Psoas muscle (tissue), 8 donors: ENCODE results near the gene RBBP4. TPM values are rescaled to one million over a fixed set of nuclear protein-coding genes. Genes with fewer than 3 reads are reported as not detected.
"Not testable (repeated sequence)": the region's sequence is repeated elsewhere in the genome, so short reads cannot be mapped to it uniquely, and the experiment has no call there.

Source experiments
- ATAC-seq, 4 donors: fragments of 200-7000 bp; cut with Tn5 transposase; one replicate each; pipeline ENCODE4 v1.9.1; 2020; ENCODE audit warnings: moderate library complexity in 3 of 4, mild to moderate bottlenecking in 2 of 4
- DNase-seq, 2 donors: peaks; one replicate each; pipeline ENCODE4 v3.0.0-alpha.2; 2020
- H3K27ac ChIP-seq: fragments of 200-600 bp; one replicate; pipeline ENCODE4 v1.8.0; 2022
- H3K27me3 ChIP-seq, 3 donors: fragments of 200-600 bp in 1 of 3; one replicate each; pipeline versions ENCODE4 v1.6.1 to v1.8.0; 2013 to 2022; ENCODE audit warnings: low read length in 2 of 3, mild to moderate bottlenecking in 2 of 3, moderate library complexity in 1 of 3; ENCODE audit not compliant: insufficient read depth in 3 of 3
- H3K36me3 ChIP-seq, 2 donors: fragments of 200-600 bp in 1 of 2; one replicate each; pipeline versions ENCODE4 v1.6.1 to v1.8.0; 2013 to 2022; ENCODE audit warnings: low read depth in 1 of 2, mild to moderate bottlenecking in 1 of 2, moderate library complexity in 1 of 2; ENCODE audit not compliant: insufficient read depth in 1 of 2
- H3K4me1 ChIP-seq: fragments of 200-600 bp; one replicate; pipeline ENCODE4 v1.8.0; 2022
- H3K4me3 ChIP-seq: fragments of 200-600 bp; one replicate; pipeline ENCODE4 v1.8.0; 2022; ENCODE audit warnings: mild to moderate bottlenecking
- H3K9me3 ChIP-seq: fragments of 200-600 bp; one replicate; pipeline ENCODE4 v1.8.0; 2022
- CTCF ChIP-seq: fragments of 200-600 bp; IDR thresholded peaks from one replicate; pipeline ENCODE4 v1.8.0; 2022; ENCODE audit warnings: antibody characterized with exemption
- WGBS, 3 donors: extraction: QIAGEN DNeasy Blood & Tissue Kit; methylation state at CpG; one replicate each; pipeline versions ENCODE4 v1.1.6 to v1.1.7; 2013; 5-methylcytosine and 5-hydroxymethylcytosine counted together
- intact Hi-C, 2 donors: fragments of 100-400 bp; cut with DNase I; formaldehyde crosslinking; loops; one replicate each; pipeline versions ENCODE4 v1.11.0 to v1.14.2; 2022
- polyA plus RNA-seq, 3 donors: library from polyadenylated mRNA; stranded (reverse); fragments of 200-250 nt; gene quantifications; one replicate each; pipeline ENCODE4 v1.2.3, GENCODE V29; 2013
- total RNA-seq, 4 donors: library from RNA; stranded (reverse); fragmentation: NEBNext Ultra II Directional in 2 of 4; extraction: Animal tissue kit (Norgen Biotek cat#: 25700) in 2 of 4; gene quantifications; one replicate each; pipeline versions ENCODE4 v1.2.1 to v1.2.4, GENCODE V29; 2021 to 2023
- donor health status: healthy with polysubstance abuse.
- donor health status: DM: no; HTN: no; CAD: no; lungs with moderate emphysema.
- donor health status: Bipolar disorder and iron deficiency.
- donor health status: healthy.
- donor health status: DM: yes; HTN: yes; CAD: no.
- donor health status: DM: no; HTN: no; CAD: no.
- donor health status: DM: no; HTN: no; CAD: no.
- donor health status: DM: yes; HTN: yes; CAD: no.

The RBBP4 gene
- total and polyA plus RNA-seq, 7 donors, result 29.5 to 87.8 (median 66.3) TPM

- H3K4me1 ChIP-seq, result peaks cover 21% of the 10 kb centered on the region
- ATAC-seq (no peak), DNase-seq (no peak)
- no peak for TF ChIP-seq CTCF
- intact Hi-C loops, result no loop called here
- peak overlapping the region; percentile 30 for H3K27ac ChIP-seq
- peaks cover 9 to 85% of the 10 kb centered on the region in 2 donors for H3K36me3 ChIP-seq
- H3K4me3 ChIP-seq, result no peak overlapping the region
- H3K9me3 ChIP-seq, result no peaks in the 10 kb centered on the region
- H3K27me3 ChIP-seq, result no peaks in the 10 kb centered on the region
- 91 to 92% (median 91%) methylated on average over 2 of the region's 2 CpGs for WGBS, 3 donors
Observed at GRCh38 chr1:32686387-32686786, 35.4 kb downstream of the RBBP4 start.

GRCh38 chr1:32693455-32694174, 42.6 kb downstream of the RBBP4 start:
- H3K36me3 ChIP-seq, result peaks cover 3 to 66% of the 10 kb centered on the region in 2 donors
- 66 to 84% (median 70%) methylated on average over 6 of the region's 6 CpGs for WGBS, 3 donors
- H3K4me3 ChIP-seq, result peak overlapping the region; percentile 24
- no peak for DNase-seq
- intact Hi-C loops, result no loop called here
- peak overlapping the region; percentile 62 for H3K27ac ChIP-seq
- peaks cover 40% of the 10 kb centered on the region for H3K4me1 ChIP-seq
- H3K9me3 ChIP-seq, result no peaks in the 10 kb centered on the region
- TF ChIP-seq CTCF, result no peak
- ATAC-seq, result peak in 3 of 4 donors; percentile 19 to 63 (median 62)
- H3K27me3 ChIP-seq, result no peaks in the 10 kb centered on the region

DNA sequence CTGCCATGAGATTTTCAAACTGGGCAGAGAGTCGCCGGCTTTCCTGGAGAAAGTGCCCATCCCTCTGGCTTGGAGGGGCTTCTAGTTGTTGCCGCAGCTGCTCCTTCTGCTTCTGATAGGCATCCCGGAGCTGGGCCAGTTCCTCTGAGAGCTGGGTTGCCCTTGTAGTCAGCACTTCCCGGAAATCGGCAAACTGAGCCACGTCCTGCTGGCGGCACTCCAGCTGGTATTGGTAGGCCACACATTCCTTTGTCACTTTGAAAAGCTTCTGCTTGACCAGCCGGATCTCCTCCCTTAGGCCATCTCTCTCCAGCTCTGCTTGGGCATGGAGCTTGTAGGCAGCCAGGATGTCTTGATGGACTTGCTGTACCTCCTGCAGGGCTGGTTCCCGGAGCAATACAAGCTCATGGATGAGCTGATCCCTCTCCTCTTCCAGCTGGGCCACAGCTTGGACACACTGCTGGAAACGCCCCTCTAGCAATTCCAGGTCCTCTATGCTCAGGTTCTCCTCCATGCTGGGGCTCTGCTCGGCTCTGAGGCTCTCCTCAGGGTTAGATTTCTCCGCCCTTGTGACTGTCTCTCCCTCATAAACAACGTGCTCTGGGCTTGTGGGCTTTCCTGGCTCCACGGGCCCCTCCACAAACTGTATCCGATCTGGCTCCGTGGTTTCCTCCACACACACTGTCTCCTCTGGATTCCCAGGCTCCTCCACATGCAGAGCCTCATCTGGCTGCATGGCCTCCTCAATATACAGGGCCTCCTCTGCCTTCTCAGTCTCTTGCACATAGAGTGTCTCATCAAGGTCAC, 44.3 kb downstream of the RBBP4 start:
- Histone ChIP-seq H3K9me3 (no peaks in the 10 kb centered on the region), H3K27me3 (no peaks in the 10 kb centered on the region), H3K27ac (peak overlapping the region; percentile 48), H3K36me3 (peaks cover 3 to 58% of the 10 kb centered on the region in 2 donors), H3K4me3 (peak overlapping the region; percentile 23), H3K4me1 (peaks cover 46% of the 10 kb centered on the region)
- DNase-seq (peak; percentile 83 to 89), ATAC-seq (peak; percentile 42 to 67 (median 52))
- no peak for TF ChIP-seq CTCF
- intact Hi-C loops, result no loop called here
- 24 to 42% (median 25%) methylated on average over 17 of the region's 17 CpGs for WGBS, 3 donors

GRCh38 chr1:32696041-32696440, 45.0 kb downstream of the RBBP4 start:
- H3K27me3 ChIP-seq, result no peaks in the 10 kb centered on the region
- TF ChIP-seq CTCF, result no peak
- intact Hi-C loops, result no loop called here
- whole genome bisulfite sequencing, 3 donors, result 85 to 92% (median 87%) methylated on average over 9 of the region's 9 CpGs
- H3K9me3 ChIP-seq, result no peaks in the 10 kb centered on the region
- ATAC-seq (no peak), DNase-seq (no peak)
- H3K36me3 ChIP-seq, result peaks cover 3 to 51% of the 10 kb centered on the region in 2 donors
- peaks cover 46% of the 10 kb centered on the region for H3K4me1 ChIP-seq
- H3K27ac ChIP-seq, result peak overlapping the region; percentile 48
- no peak overlapping the region for H3K4me3 ChIP-seq

- H3K36me3 ChIP-seq, result peaks cover 3 to 50% of the 10 kb centered on the region in 2 donors
- intact Hi-C loops, H3K27ac ChIP-seq: not testable (repeated sequence)
Observed at GRCh38 chr1:32696996-32697395, 46.0 kb downstream of the RBBP4 start.

More at GRCh38 chr1:32696996-32697395, 46.0 kb downstream of the RBBP4 start:
- H3K4me1 ChIP-seq, result peaks cover 49% of the 10 kb centered on the region
- 95 to 98% (median 97%) methylated on average over 8 of the region's 8 CpGs for WGBS, 3 donors
- H3K9me3 ChIP-seq, DNase-seq, H3K27me3 ChIP-seq, ATAC-seq, H3K4me3 ChIP-seq: not testable (repeated sequence)
